GM18508 (cell line): Measurements from ENCODE around the gene BIRC2.
"Not testable (repeated sequence)": the region's sequence is repeated elsewhere in the genome, so short reads cannot be mapped to it uniquely, and the experiment has no call there.

Source experiments
- ATAC-seq: cut with Tn5 transposase; IDR thresholded peaks from one replicate; pipeline ENCODE4 v1.9.1; 2021; ENCODE audit warnings: moderate number of reproducible peaks; ENCODE audit not compliant: insufficient read depth, unreplicated experiment

Gene BIRC2

GRCh38 chr11:102368472-102368871 is 21.5 kb downstream of the BIRC2 start:
- ATAC-seq, result peak; percentile 100

DNA sequence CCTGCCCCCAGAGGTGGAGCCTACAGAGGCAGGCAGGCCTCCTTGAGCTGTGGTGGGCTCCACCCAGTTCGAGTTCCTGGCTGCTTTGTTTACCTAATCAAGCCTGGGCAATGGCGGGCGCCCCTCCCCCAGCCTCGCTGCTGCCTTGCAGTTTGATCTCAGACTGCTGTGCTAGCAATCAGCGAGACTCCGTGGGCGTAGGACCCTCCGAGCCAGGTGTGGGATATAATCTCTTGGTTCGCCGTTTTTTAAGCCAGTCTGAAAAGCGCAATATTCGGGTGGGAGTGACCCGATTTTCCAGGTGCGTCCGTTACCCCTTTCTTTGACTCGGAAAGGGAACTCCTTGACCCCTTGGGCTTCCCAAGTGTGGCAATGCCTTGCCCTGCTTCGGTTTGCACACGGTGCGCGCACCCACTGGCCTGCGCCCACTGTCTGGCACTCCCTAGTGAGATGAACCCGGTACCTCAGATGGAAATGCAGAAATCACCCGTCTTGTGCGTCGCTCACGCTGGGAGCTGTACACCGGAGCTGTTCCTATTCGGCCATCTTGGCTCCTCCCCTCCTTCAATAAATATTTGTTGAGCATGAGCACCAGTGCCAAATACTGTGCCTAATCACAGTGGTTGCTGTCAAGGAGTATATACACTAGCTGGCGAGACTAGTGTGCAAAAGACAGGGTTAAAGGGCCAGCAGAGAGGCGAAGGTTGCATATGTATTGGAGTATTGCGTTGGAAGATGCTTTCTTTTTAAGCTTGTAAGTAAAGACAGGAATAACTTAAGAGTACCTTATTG is 27.8 kb downstream of the BIRC2 start:
- ATAC-seq, result not testable (repeated sequence)

DNA sequence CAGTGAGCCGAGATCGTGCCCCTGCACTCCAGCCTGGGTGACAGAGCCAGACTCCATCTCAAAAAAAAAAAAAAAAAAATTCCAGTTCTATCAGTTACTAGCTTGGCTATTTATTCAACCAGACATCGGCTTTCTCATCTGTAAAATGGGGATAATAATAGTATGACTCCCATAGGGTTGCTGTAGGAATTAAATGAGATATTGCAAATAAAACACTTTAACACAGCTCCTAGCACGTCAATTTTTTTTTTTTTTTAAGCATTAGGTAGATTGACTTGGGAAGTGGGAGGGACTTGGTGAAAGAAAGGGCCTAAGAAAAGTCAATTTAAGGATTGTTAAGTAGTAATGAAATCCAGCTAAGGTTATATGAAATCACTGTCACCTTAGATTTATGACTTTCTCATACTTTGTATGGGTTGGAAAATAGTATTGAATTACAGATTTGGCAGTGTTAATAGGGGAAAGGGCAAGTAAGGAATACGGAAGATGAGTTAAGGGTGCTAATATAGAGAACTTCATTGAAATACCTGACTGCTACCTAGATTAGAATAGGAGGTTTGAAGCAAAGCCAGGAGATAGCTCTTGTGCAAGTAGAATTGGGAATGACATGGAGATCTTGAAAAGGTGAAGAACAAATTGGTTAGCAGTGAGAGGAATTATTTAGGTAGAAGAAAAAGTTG is 28.8 kb downstream of the BIRC2 start:
- no peak for ATAC-seq

GRCh38 chr11:102377891-102378290 is 30.9 kb downstream of the BIRC2 start:
- ATAC-seq, result no peak

GRCh38 chr11:102378818-102379217 is 31.8 kb downstream of the BIRC2 start:
- ATAC-seq, result no peak

- ATAC-seq, result no peak
These were observed 35.4 kb downstream of the BIRC2 start for GRCh38 chr11:102382384-102382783.

DNA sequence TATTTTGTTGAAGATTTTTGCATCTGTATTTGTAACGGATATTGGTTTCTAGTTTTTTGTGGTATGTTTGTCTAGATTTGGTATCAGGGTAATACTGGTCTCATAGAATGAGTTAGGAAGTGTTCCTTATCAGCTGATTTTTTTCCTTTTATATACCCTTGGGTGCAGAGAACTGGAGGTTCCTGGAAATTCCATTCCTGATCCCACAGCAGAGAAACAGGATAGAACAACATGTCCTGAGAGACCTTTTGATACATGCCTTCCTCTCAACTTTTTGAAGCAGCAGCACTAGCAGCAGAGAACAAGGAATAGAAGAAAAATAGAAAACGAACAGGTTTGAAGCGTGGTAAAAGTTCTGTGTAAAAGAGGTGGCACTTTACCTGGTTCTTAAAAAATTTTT is 36.8 kb downstream of the BIRC2 start:
- no peak for ATAC-seq

DNA sequence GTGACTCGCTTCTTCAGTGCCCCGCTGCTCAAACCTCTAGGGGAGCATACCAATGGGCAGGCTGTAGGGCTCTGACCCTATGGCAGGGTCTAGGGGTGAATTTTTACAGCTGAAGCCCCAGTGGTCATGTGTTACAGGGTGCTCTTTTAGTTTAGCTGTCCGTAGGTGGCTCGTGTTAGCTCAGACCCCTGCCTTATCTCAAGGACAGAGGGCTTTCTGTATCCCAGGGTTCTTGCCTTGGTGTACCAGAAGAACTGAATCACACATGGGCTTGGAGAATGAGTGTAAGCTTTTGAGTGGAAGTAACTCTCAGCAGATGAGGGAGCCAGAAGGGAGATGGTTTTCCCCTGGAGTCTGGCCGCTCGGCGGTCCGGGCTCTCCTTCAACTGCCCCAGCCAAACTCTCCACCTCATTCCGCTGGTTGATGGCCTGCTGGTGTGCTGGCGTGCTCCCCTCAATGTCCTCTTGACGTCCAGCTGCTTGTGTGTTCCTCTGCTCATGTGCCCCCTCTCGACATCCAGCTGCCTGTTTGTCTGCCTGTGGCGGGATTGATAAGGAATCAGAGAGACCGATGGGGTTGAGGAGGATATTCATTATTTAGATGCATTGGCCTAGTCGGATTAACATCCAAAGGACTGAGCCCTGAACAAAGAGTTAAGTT is 37.5 kb downstream of the BIRC2 start:
- ATAC-seq, result no peak

DNA sequence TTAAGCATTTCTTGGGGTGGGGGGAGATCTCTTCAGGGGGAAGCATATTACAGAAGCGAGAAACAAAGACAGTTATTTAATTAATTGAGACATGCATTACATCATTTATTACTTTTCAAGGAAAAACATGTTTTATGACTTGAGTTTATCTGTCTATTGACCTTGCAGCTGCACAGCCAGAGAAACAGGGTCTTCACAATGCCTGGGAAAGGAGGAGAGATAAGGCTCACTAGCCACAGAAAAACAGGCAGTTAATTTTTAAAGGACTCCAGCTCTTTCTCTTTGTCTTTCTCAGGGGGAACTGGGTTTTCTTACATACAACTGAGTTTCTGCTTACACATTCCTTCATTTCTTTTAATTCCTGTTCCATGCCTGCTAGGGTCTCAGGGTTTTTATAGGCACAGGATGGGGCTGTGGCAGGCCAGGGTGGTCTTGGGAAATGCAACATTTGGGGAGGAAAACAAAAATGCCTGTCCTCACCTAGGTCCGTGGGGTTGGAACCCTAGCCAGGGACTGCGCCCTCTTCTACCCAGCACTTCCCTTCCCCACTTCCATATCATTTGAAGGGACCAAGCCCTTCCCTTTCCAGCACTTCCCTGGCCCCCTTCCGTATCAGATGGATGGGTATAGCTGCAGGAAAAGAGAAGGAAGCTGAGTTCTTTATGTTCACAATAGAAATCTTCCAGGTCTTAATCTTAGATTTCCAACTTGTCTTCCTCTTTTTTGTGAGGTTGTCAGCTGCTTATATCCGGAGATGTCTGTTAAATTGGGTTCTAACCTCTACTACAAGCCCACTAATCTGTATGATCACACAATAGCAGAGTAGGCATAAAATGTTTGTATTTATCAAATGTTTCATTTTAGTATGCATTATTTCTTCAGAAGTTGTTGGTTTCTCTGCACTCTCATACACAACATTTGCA is 38.3 kb downstream of the BIRC2 start:
- no peak for ATAC-seq

- no peak for ATAC-seq
These were observed 39.2 kb downstream of the BIRC2 start for GRCh38 chr11:102386136-102386734.

GRCh38 chr11:102387043-102387781 is 40.2 kb downstream of the BIRC2 start:
- no peak for ATAC-seq

- no peak for ATAC-seq
These were observed 42.2 kb downstream of the BIRC2 start for GRCh38 chr11:102389253-102389652.

- peak; percentile 82 for ATAC-seq
These were observed 43.9 kb downstream of the BIRC2 start for GRCh38 chr11:102390667-102391465.

- no peak for ATAC-seq
These were observed 44.7 kb downstream of the BIRC2 start for GRCh38 chr11:102391549-102392237.

DNA sequence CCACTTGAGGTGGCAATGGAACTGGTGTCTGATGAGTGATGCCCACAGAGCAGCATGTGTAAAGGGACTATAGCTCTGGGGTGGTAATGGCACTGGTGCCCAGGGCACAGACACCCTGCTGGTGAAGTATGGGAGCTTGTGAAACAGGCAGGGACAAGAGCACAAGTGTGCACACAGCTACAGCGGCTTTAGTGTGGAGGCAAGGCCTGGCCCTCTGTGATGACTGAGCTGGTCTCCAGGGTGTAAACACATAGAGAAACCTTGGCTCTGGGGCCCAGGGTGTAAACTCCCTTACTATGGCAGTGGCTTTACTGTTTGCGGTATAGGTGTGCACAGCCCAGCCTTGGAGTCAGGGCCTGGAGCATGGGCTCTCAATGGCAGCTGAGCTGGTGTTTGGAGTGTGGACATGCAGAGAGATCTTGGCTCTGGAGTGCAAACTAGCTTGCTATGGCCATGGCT is 46.3 kb downstream of the BIRC2 start:
- no peak for ATAC-seq

DNA sequence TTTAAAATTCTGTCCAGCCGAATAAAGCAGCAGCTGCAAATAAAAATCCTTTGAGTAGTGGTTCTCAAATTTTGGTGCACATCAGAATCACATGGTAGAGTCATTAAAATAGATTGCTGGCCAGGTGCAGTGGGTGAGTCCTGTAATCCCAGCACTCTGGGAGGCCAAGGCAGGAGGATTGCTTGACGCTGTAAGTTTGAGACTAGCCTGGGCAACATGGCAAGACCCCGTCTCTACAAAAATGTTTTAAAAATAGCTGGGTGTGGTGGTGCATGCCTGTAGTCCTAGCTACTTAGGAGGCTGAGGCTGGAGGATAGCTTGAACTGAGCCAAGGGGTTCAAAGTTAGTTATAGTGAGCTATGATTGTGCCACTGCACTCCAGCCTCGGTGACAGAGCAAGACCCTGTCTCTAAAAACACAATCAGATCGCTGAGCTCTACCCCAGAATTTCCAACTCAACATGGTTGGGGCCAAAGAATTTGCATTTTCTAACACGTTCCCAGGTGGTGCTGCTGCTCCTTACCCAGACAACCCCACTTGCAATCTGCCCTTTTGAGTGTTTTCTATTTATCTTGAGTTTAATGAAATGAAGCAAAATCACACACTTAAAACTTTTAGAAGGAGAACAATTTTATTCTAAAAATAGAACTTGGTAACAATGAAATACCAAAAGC is 48.8 kb downstream of the BIRC2 start:
- no peak for ATAC-seq
